GM12878 (cell line): ENCODE measurements around the gene MGAT1. TPM values are rescaled to one million over a fixed set of nuclear protein-coding genes. Genes with fewer than 3 reads are reported as not detected.

ENCODE experiments used
- ATAC-seq: fragments of 200-7000 bp; cut with Tn5 transposase; 3 replicates; pipeline ENCODE4 v1.9.1; 2020; ENCODE audit warnings: mild to moderate bottlenecking, moderate library complexity
- BruUV-seq: library from RNA; stranded (reverse); fragments of 400-500 nt; replicated peaks from 2 replicates; lab custom pipeline; 2021; lab: Mats Ljungman, UMichigan
- CTCF ChIA-PET: fragments of 300-600 bp; sonication (Branson Sonifier 250); formaldehyde crosslinking; extraction: SDS; loops from one replicate; lab custom pipeline; 2021; ENCODE audit warnings: inconsistent platforms; lab: Yijun Ruan, JAX
- POLR2A ChIA-PET: fragments of 350-600 bp; formaldehyde crosslinking; extraction: SDS; loops from one replicate; lab custom pipeline; 2021; ENCODE audit warnings: inconsistent platforms; lab: Charles Lee
- RAD21 ChIA-PET: fragments of 300-600 bp; sonication (Branson Sonifier 250); formaldehyde crosslinking; loops from one replicate; lab custom pipeline; 2023; ENCODE audit warnings: antibody characterized with exemption; ENCODE audit not compliant: unreplicated experiment; lab: Charles Lee
- SMC1A ChIA-PET: fragments of 300-600 bp; sonication (Branson Sonifier 250); formaldehyde crosslinking; loops from one replicate; lab custom pipeline; 2023; ENCODE audit not compliant: unreplicated experiment, uncharacterized antibody; lab: Charles Lee
- DNase-seq: peaks from one replicate; pipeline ENCODE4 v3.0.0-alpha.2; 2011; ENCODE audit warnings: low read depth, low spot score
- FAIRE-seq: peaks from 3 replicates; lab custom pipeline; 2011; peaks lifted over from hg19 to GRCh38; lab: Jason Lieb, UNC
- H2AFZ ChIP-seq: 2 replicates; pipeline ENCODE4 v1.6.0; 2011; ENCODE audit warnings: low read depth, low read length, control low read depth; ENCODE audit not compliant: control insufficient read depth
- H3K27ac ChIP-seq: 2 replicates; pipeline ENCODE4 v1.5.1; 2011; ENCODE audit warnings: control low read depth; ENCODE audit not compliant: control insufficient read depth, insufficient read depth
- H3K27me3 ChIP-seq, 2 experiments: replicated peaks in 1 of 2; 2 replicates each; pipeline versions ENCODE4 v1.6.0 to v1.6.1; 2011; ENCODE audit warnings: low read length in 1 of 2; ENCODE audit not compliant: control insufficient read depth in 2 of 2, insufficient read depth in 2 of 2
- H3K36me3 ChIP-seq, 2 experiments: 2 replicates each; pipeline ENCODE4 v1.5.1; 2011; ENCODE audit warnings: low read length in 1 of 2; ENCODE audit not compliant: control insufficient read depth in 2 of 2, insufficient read depth in 2 of 2
- H3K4me1 ChIP-seq: 2 replicates; pipeline ENCODE4 v1.6.1; 2011; ENCODE audit warnings: mild to moderate bottlenecking, low read length, moderate library complexity, mixed read lengths; ENCODE audit not compliant: control insufficient read depth, insufficient read depth
- H3K4me2 ChIP-seq: 2 replicates; pipeline ENCODE4 v1.6.0; 2011; ENCODE audit warnings: control low read depth; ENCODE audit not compliant: control insufficient read depth, insufficient read depth
- H3K4me3 ChIP-seq: fragments of 200-600 bp; sonication (generic); 2 replicates; pipeline ENCODE4 v1.5.1; 2016
- H3K79me2 ChIP-seq: 2 replicates; pipeline ENCODE4 v1.6.0; 2011; ENCODE audit warnings: low read length; ENCODE audit not compliant: control insufficient read depth, insufficient read depth
- H3K9ac ChIP-seq: 2 replicates; pipeline ENCODE4 v1.8.0; 2011; ENCODE audit warnings: low read length, control low read depth, mixed read lengths; ENCODE audit not compliant: control insufficient read depth, insufficient read depth
- H3K9me3 ChIP-seq: replicated peaks from 3 replicates; pipeline ENCODE4 v1.5.1; 2011; ENCODE audit warnings: mild to moderate bottlenecking, low read length; ENCODE audit not compliant: control insufficient read depth, insufficient read depth
- H4K20me1 ChIP-seq: 2 replicates; pipeline ENCODE4 v1.6.0; 2011; ENCODE audit not compliant: control insufficient read depth, insufficient read depth
- BCL11A ChIP-seq: IDR thresholded peaks from 2 replicates; pipeline ENCODE4 v1.6.1; 2011; ENCODE audit warnings: low read depth, low read length
- BHLHE40 ChIP-seq, 2 experiments: fragments of 450-650 bp in 1 of 2; IDR thresholded peaks; 2 replicates each; pipeline ENCODE4 v1.6.1; 2011 to 2017; ENCODE audit warnings: low read depth in 2 of 2, borderline replicate concordance in 1 of 2, improper control_type of control experiment in 1 of 2, low read length in 1 of 2, mild to moderate bottlenecking in 1 of 2
- EED ChIP-seq: sonication (generic); IDR thresholded peaks from 2 replicates; pipeline ENCODE4 v1.6.1; 2016; ENCODE audit warnings: antibody characterized with exemption, low read depth
- EP300 ChIP-seq, 2 experiments: fragments of 150-350 bp in 1 of 2; IDR thresholded peaks; 2 replicates each; pipeline ENCODE4 v1.6.1; 2011 to 2012; ENCODE audit warnings: low read depth in 2 of 2, low read length in 2 of 2, borderline replicate concordance in 1 of 2, improper control_type of control experiment in 1 of 2, inconsistent platforms in 1 of 2; ENCODE audit not compliant: control insufficient read depth in 1 of 2
- FOXM1 ChIP-seq: IDR thresholded peaks from 2 replicates; pipeline ENCODE4 v1.6.1; 2012; ENCODE audit warnings: low read depth, mild to moderate bottlenecking, inconsistent platforms, low read length, moderate library complexity
- MTA2 ChIP-seq: fragments of 450-650 bp; IDR thresholded peaks from 2 replicates; pipeline ENCODE4 v1.6.1; 2016; ENCODE audit warnings: low read depth, mild to moderate bottlenecking, moderate library complexity
- NBN ChIP-seq: fragments of 450-650 bp; IDR thresholded peaks from 2 replicates; pipeline ENCODE4 v1.6.1; 2016
- NFIC ChIP-seq: IDR thresholded peaks from 2 replicates; pipeline ENCODE4 v1.6.1; 2012; ENCODE audit warnings: low read depth, mild to moderate bottlenecking, inconsistent platforms, low read length, moderate library complexity
- NFXL1 ChIP-seq: fragments of 450-650 bp; IDR thresholded peaks from 2 replicates; pipeline ENCODE4 v1.6.1; 2017; ENCODE audit warnings: antibody characterized with exemption, mild to moderate bottlenecking, borderline replicate concordance
- RAD51 ChIP-seq: fragments of 450-650 bp; IDR thresholded peaks from 2 replicates; pipeline ENCODE4 v1.6.1; 2016; ENCODE audit warnings: moderate library complexity, mild to moderate bottlenecking, inconsistent platforms
- SP1 ChIP-seq: IDR thresholded peaks from one replicate; pipeline ENCODE4 v1.6.1; 2011; ENCODE audit warnings: low read depth, low read length
- SUPT20H ChIP-seq: IDR thresholded peaks from 2 replicates; pipeline ENCODE4 v1.6.1; 2011; ENCODE audit warnings: low read depth, mild to moderate bottlenecking, low read length, moderate library complexity, borderline replicate concordance; ENCODE audit not compliant: control insufficient read depth
- TCF12 ChIP-seq: IDR thresholded peaks from 2 replicates; pipeline ENCODE4 v1.6.1; 2011; ENCODE audit warnings: low read depth, mild to moderate bottlenecking, low read length
- ZBED1 ChIP-seq: IDR thresholded peaks from 2 replicates; pipeline ENCODE4 v1.6.1; 2016; ENCODE audit warnings: borderline replicate concordance
- WGBS: methylation state at CpG from one replicate; pipeline ENCODE4 v1.1.6; 2016; ENCODE audit warnings: low lambda C conversion rate; ENCODE audit not compliant: insufficient replicate concordance, insufficient coverage; ENCODE audit errors: missing lambda C conversion rate; 5-methylcytosine and 5-hydroxymethylcytosine counted together
- in situ Hi-C: fragments of 300-500 bp; cut with MboI; formaldehyde crosslinking; loops from 9 replicates; pipeline ENCODE4 v1.14.3; 2018; ENCODE audit warnings: mixed read lengths
- intact Hi-C: fragments of 100-400 bp; cut with micrococcal nuclease; formaldehyde crosslinking; loops from one replicate; pipeline ENCODE4 v1.14.2; 2022; ENCODE audit not compliant: unreplicated experiment
- polyA plus RNA-seq, 11 experiments: library from polyadenylated mRNA; depleted of rRNA in 4 of 11; unstranded in 6 of 11; stranded (reverse) in 5 of 11; fragments of >200 nt; fragmentation: Nextera tagmentation in 4 of 11; fragmentation: Illumina TruSeq in 1 of 11; extraction: Ambion mirVana in 4 of 11; extraction: Trizol in 1 of 11; gene quantifications; 1 replicate in 1 of 11; 2 replicates in 10 of 11; pipeline versions ENCODE4 v1.2.1 to v1.2.3, GENCODE V29; 2011 to 2016; ENCODE audit warnings: inconsistent platforms in 2 of 11, missing spikeins in 2 of 11, low read depth in 1 of 11
- total RNA-seq, 4 experiments: library from RNA; depleted of rRNA in 3 of 4; stranded (reverse); fragments of >200 nt in 3 of 4; fragmentation: Illumina TruSeq in 1 of 4; extraction: Trizol in 1 of 4; gene quantifications; 2 replicates each; pipeline versions ENCODE4 v1.2.1 to v1.2.3, GENCODE V29; 2013 to 2021
- TF ChIP-seq, protein P1 (sequence below): fragments of 450-650 bp; IDR thresholded peaks from 2 replicates; pipeline ENCODE4 v1.6.1; 2014; ENCODE audit warnings: mild to moderate bottlenecking
- TF ChIP-seq, protein P2 (sequence below): fragments of 450-650 bp; formaldehyde crosslinking; IDR thresholded peaks from 2 replicates; pipeline ENCODE4 v1.5.0; 2022; ENCODE audit warnings: mild to moderate bottlenecking, missing genetic modification characterization
- TF ChIP-seq, protein P3 (sequence below): fragments of 450-650 bp; IDR thresholded peaks from 2 replicates; pipeline ENCODE4 v1.6.1; 2017; ENCODE audit warnings: mild to moderate bottlenecking, low read depth, inconsistent platforms; ENCODE audit not compliant: poor library complexity, severe bottlenecking

The MGAT1 gene
- total and polyA plus RNA-seq, 10 of the 15 experiments (the other 5 are each of a cell fraction or from before 2014, with no cell fraction given) = 3.1 to 88.4 (median 62.7) TPM

GRCh38 chr5:180820788-180821321 lies 18.2 kb upstream of the MGAT1 start:
- no peak for DNase-seq
- peak overlapping the region; percentile 19; the same call in 1 of the 2 replicates for H3K9ac ChIP-seq
- no peaks in the 10 kb centered on the region for H3K79me2 ChIP-seq
- H2AFZ ChIP-seq = peak overlapping the region; percentile 70
- intact Hi-C loops (no loop called here), in situ Hi-C loops (loop anchor here (25.0 kb wide), 1 partner anchor 1009 kb away; the partner anchor contains the start of genes MGAT4B and SQSTM1)
- WGBS = 0% methylated on average over 3 of the region's 3 CpGs
- peak; percentile 85 for FAIRE-seq
- ChIA-PET RAD21 (interaction anchor here (0.8 to 1.9 kb wide), 3 partner anchors 10 to 41 kb away, joined by 3 to 19 read pairs (median 4); partner anchors contain the start of gene ZFP62), SMC1A (interaction anchor here (1.0 to 1.7 kb wide), 6 partner anchors 7 to 329 kb away, joined by 3 to 16 read pairs (median 3); no protein-coding TSS in a partner anchor), POLR2A (interaction anchor here (0.9 to 1.8 kb wide), 5 partner anchors 9 to 39 kb away, joined by 3 to 30 read pairs (median 5); no protein-coding TSS in a partner anchor), CTCF (interaction anchor here (1.0 to 1.7 kb wide), 2 partner anchors 10 to 12 kb away, joined by 4 to 10 read pairs; no protein-coding TSS in a partner anchor)
- peaks cover 41% of the 10 kb centered on the region for H3K4me1 ChIP-seq
- no peaks in the 10 kb centered on the region for H4K20me1 ChIP-seq
- H3K4me3 ChIP-seq = no peak overlapping the region
- peak overlapping the region; percentile 82 for H3K4me2 ChIP-seq
- H3K36me3 ChIP-seq = no peaks in the 10 kb centered on the region
- H3K27ac ChIP-seq = peak overlapping the region; percentile 79
- no peaks in the 10 kb centered on the region for H3K9me3 ChIP-seq
- no TSS peak for BruUV-seq
- peak; percentile 69 for ATAC-seq
- H3K27me3 ChIP-seq = no peaks in the 10 kb centered on the region
- TF ChIP-seq, protein P1, sequence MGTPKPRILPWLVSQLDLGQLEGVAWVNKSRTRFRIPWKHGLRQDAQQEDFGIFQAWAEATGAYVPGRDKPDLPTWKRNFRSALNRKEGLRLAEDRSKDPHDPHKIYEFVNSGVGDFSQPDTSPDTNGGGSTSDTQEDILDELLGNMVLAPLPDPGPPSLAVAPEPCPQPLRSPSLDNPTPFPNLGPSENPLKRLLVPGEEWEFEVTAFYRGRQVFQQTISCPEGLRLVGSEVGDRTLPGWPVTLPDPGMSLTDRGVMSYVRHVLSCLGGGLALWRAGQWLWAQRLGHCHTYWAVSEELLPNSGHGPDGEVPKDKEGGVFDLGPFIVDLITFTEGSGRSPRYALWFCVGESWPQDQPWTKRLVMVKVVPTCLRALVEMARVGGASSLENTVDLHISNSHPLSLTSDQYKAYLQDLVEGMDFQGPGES = no peak
- no peak for TF ChIP-seq BCL11A
- no peak for TF ChIP-seq SP1
- peak; percentile 51; the same call in 1 of the 2 replicates for TF ChIP-seq NBN
- peak; percentile 35; the same call in 1 of the 2 replicates for TF ChIP-seq EED
- TF ChIP-seq SUPT20H = no peak
- TF ChIP-seq FOXM1 = 0 out of 2 replicates have a peak, but pooled peaks have one; percentile 28
- TF ChIP-seq TCF12 = peak; percentile 90
- TF ChIP-seq, protein P2, sequence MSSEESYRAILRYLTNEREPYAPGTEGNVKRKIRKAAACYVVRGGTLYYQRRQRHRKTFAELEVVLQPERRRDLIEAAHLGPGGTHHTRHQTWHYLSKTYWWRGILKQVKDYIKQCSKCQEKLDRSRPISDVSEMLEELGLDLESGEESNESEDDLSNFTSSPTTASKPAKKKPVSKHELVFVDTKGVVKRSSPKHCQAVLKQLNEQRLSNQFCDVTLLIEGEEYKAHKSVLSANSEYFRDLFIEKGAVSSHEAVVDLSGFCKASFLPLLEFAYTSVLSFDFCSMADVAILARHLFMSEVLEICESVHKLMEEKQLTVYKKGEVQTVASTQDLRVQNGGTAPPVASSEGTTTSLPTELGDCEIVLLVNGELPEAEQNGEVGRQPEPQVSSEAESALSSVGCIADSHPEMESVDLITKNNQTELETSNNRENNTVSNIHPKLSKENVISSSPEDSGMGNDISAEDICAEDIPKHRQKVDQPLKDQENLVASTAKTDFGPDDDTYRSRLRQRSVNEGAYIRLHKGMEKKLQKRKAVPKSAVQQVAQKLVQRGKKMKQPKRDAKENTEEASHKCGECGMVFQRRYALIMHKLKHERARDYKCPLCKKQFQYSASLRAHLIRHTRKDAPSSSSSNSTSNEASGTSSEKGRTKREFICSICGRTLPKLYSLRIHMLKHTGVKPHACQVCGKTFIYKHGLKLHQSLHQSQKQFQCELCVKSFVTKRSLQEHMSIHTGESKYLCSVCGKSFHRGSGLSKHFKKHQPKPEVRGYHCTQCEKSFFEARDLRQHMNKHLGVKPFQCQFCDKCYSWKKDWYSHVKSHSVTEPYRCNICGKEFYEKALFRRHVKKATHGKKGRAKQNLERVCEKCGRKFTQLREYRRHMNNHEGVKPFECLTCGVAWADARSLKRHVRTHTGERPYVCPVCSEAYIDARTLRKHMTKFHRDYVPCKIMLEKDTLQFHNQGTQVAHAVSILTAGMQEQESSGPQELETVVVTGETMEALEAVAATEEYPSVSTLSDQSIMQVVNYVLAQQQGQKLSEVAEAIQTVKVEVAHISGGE (CRISPR knock-in tag) = no peak
- TF ChIP-seq, protein P3, sequence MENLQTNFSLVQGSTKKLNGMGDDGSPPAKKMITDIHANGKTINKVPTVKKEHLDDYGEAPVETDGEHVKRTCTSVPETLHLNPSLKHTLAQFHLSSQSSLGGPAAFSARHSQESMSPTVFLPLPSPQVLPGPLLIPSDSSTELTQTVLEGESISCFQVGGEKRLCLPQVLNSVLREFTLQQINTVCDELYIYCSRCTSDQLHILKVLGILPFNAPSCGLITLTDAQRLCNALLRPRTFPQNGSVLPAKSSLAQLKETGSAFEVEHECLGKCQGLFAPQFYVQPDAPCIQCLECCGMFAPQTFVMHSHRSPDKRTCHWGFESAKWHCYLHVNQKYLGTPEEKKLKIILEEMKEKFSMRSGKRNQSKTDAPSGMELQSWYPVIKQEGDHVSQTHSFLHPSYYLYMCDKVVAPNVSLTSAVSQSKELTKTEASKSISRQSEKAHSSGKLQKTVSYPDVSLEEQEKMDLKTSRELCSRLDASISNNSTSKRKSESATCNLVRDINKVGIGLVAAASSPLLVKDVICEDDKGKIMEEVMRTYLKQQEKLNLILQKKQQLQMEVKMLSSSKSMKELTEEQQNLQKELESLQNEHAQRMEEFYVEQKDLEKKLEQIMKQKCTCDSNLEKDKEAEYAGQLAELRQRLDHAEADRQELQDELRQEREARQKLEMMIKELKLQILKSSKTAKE = peak; percentile 19
- TF ChIP-seq ZBED1 = no peak
- TF ChIP-seq NFIC = peak; percentile 54; the same call in 1 of the 2 replicates
- TF ChIP-seq BHLHE40 (IDR thresholded peaks at IDR 0.05; ENCODE audit: borderline replicate concordance in 1 of 2, low read depth in 2 of 2, low read length in 1 of 2) = peak; percentile 33 to 45; a peak in 2 of 4 replicates
- peak; percentile 57; the same call in 1 of the 2 replicates for TF ChIP-seq MTA2
- peak; percentile 41; the same call in 1 of the 2 replicates for TF ChIP-seq RAD51
- no peak for TF ChIP-seq NFXL1
- TF ChIP-seq EP300 (IDR thresholded peaks at IDR 0.05; ENCODE audit: borderline replicate concordance in 1 of 2, control insufficient read depth in 1 of 2, low read depth in 2 of 2, low read length in 2 of 2) = peak in 1 of 2 experiments; percentile 57; a peak in 2 of 4 replicates
